GM18498 (cell line): ENCODE results near the gene EFNA1.
"Not testable (repeated sequence)": the region's sequence is repeated elsewhere in the genome, so short reads cannot be mapped to it uniquely, and the experiment has no call there.

Experiments used
- ATAC-seq: cut with Tn5 transposase; IDR thresholded peaks from one replicate; pipeline ENCODE4 v1.9.1; 2021; ENCODE audit warnings: mild to moderate bottlenecking, moderate library complexity; ENCODE audit not compliant: unreplicated experiment

EFNA1 gene

DNA sequence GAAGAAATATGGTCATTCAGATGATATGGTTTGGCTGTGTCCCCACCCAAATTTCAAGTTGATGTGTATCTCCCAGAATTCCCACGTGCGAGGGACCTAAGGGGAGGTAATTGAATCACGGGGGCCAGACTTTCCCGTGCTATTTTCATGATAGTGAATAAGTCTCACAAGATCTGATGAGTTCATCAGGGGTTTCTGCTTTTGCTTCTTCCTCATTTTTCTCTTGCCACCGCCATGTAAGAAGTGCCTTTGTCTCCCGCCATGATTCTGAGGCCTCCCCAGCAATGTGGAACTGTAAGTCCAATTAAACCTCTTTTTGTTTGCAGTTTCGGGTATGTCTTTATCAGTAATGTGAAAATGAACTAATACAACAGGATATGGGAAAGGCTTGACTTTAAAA lies 14.1 kb downstream of the EFNA1 start:
- no peak for ATAC-seq

DNA sequence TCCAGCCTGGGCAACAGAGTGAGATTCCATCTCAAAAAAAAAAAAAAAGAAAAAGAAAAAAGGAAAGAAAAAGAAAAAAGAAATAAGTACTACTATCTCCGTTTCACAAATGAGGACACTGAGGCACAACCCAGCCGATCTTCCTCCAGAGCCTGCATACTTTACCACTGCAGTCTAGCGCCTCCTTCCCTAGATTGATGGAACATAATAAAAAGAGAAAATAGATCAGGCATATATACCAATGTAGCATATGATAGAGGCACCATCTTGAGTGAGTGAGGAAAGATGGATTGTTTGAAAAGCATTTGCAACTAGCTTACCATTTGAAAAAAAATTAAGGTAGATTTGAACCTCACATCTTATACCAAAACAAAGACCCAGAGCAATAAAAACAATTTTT lies 17.8 kb downstream of the EFNA1 start:
- no peak for ATAC-seq

DNA sequence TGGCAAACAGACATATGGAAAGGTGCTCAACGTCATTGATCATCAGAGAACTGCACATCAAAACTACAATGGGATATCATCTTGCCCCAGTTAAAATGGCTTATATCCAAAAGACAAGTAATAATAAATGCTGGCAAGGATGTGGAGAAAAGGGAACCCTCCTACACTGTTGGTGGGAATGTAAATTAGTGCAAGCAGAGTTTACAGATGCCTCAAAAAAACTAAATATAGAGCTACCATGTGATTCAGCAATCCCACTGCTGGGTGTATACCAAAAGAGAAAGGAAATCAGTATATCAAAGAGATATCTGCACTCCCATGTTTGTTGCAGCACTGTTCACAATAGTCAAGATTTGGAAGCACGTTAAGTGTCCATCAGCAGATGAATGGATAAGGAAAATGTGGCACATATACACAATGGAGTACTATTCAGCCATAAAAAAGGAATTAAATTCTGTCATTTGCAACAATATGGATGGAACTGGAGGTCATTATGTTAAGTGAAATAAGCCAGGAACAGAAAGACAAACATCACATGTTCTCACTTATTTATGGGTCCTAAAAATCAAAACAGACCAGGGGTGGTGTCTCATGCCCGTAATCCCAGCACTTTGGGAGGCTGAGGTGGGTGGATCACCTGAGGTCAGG lies 28.4 kb downstream of the EFNA1 start:
- not testable (repeated sequence) for ATAC-seq

DNA sequence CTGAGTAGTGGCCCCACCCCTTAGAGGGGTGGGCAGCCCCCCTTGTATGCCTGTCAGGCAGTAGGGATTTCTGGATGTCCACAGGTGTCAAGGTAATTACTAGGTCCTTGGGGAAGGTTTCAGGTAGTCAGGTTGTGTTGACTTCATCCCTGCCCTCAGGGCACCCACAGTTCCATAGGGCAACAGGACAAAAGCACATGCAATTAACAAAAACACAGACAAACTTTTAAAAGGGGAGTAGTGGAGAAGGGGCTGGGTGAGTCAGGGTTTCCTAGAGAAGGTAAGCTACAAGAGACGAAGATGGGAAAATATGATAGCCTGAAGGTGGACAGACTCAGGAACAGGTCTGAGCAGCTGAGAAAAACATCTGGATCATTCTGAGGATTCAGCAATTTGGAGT lies 31.3 kb downstream of the EFNA1 start:
- ATAC-seq: no peak

DNA sequence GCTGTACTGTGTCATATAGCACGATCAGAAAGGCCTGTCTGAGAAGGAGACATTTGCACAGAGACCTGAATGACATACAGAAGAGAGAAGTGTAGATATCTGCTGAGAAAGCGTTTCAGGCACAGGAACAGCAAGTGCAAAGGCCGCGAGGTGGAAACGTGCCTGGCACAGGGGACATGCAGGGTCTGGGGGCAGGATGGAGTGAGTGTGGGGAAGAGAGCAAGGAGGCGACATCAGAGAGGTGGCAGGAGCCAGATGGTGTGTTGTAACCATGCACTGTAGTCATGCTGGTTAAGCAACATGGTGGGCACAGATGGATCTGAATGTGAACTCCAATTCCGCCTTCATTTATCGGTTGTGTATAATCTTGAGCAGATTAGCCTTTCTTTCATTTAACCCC lies 32.5 kb downstream of the EFNA1 start:
- ATAC-seq: no peak

DNA sequence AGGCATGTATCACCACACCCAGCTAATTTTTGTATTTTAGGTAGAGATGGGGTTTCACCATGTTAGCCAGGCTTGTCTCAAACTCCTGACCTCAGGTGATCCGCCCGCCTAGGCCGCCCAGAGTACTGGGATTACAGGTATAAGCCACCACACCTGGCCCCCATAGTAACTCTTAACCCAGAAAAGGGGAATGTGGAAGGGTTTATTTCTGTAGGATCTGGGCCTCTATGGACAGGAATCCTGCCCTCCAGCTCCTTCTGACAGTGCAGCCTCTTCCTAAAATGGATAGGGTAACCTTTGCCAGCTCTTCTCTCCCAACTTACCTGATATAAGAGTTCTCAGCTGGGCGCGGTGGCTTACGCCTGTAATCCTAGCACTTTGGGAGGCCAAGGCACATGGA lies 35.0 kb downstream of the EFNA1 start:
- ATAC-seq: not testable (repeated sequence)

DNA sequence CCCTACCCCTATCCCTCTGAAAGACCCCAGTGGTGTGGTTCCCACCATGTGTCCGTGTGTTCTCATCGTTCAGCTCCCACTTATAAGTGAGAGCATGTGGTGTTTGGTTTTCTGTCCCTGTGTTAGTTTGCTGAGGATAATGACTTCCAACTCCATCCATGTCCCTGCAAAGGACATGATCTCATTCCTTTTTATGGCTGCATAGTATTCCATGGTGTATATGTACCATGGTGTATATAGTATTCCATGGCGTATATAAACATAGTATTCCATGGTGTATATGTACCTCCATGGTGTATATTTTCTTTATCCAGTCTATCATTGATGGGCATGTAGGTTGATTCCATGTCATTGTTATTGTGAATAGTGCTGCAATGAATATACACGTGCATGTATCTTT lies 36.1 kb downstream of the EFNA1 start:
- ATAC-seq: not testable (repeated sequence)

DNA sequence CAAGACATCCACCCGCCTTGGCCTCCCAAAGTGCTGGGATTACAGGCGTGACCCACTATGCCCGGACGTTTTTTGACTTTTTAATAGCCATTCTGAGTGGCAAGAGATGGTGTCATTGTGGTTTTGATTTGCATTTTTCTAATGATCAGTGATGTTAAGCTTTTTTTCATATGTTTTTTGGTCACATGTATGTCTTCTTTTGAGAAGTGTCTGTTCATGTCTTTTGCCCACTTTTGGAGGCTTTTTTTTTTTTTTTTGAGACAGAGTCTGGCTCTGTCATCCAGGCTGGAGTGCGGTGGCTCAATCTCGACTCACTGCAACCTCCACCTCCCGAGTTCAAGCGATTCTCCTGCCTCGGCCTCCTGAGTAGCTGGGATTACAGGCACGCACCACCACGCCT lies 36.9 kb downstream of the EFNA1 start:
- ATAC-seq: not testable (repeated sequence)

DNA sequence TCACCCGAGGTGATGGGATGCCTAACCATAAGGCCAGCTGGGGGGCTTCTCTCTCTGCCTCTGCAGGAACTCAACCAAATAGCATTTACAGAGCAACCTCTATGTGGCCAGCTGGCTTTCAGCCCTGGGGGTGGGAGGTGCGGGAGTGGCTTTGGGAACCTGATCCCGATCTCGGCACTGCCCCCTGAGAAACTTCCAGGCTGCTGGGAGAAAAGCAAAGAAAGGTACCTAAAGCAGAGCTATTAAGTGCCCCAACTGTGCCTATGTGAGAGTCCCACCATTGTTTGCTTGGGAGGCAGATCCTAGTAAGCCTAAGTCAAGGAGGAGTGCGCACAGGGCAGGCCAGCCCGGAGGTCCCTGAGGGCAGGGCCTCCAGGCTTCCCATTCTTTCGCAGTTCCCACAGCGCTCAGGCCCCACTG lies 38.4 kb downstream of the EFNA1 start:
- ATAC-seq: no peak

DNA sequence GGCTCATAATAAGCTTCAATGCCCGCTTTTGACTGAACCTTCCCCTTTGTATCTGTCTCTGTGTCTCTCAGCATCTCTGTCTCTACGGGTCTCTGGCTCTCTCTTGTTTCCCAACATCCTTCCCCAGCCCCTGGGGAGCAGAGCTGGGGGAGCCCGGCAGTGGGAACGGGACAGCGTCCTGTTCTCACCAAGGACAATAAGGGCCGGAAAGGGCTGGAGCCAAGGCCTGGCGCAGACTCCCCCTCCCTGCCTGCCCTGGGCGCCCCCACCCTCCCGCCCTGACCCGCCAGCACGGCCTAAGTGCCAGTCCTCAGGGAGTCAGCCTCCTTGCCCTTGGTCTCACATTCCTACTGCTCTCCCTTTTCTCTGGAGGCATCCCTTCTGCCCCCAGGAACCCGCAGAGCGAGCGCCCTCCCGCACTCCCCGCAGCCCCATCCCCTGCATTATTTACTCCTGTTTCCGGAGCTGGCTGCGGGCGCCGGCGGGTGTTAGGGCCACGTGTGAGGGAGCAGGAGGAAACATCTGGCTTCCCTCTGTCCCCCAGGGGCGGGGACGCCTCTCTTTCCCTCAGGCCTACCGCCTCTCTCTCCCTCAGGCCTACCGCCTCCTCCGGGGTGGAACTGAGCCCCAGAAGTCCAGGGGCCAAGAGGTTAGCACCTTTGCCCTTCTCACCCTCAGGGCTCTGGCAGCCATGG lies 38.9 kb downstream of the EFNA1 start:
- ATAC-seq: no peak

DNA sequence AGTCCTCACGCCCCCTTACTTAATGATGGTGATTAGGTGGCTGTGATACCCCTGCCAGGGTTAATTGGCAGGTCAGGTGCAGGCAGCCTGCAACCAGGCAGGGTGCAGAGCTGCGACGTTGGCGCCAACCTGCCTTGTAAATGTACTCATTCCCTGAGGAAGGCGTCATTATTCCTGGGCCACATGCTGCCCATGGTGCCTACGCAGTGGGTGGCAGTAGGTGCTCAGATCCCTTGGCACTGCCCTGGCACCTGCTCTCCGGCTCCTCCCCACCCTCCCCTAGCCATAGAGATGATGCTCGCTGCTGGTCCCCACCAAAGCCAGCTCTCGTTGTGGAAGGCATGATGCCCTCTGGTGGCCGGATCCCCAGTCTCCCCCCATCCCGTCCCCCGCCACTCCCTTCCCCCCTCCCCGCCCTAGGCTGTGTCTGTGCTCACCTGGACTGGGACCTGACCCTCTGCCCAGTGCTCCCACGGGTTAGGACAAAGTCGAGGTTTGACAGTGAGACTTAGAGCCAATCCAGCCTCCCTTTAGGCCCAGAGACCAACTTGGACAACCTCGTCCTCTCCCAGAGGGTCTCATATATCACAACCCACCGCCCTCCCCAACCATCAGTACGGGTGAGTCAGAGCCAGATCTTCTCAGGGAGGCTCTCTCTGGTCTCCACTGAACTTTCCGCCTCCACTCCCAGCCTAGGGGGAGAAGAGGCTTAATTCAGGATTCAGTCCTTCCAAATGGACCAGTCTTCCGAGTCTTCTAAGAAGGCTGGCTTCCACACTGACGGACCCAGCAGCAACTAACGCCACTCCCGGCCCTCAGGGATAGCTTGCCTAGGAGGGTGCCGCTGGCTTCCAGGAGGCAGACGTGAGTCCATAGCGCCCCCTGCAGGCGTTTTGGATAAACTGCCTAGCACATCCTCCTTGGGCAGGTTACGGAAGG lies 39.8 kb downstream of the EFNA1 start:
- no peak for ATAC-seq

DNA sequence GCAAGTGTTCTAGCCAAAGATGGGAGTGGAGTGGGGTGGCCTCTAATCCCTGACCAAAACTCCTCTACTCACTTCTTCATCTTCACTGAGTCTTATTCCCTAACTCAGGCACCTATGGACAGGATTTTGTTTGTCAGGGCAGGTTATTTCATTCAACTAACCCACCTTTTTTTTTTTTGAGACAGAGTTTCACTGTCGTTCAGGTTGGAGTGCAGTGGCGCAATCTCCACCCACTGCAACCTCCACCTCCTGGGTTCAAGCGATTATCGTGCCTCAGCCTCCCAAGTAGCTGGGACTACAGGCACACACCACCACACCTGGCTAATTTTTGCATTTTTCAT lies 40.4 kb downstream of the EFNA1 start:
- ATAC-seq: not testable (repeated sequence)

DNA sequence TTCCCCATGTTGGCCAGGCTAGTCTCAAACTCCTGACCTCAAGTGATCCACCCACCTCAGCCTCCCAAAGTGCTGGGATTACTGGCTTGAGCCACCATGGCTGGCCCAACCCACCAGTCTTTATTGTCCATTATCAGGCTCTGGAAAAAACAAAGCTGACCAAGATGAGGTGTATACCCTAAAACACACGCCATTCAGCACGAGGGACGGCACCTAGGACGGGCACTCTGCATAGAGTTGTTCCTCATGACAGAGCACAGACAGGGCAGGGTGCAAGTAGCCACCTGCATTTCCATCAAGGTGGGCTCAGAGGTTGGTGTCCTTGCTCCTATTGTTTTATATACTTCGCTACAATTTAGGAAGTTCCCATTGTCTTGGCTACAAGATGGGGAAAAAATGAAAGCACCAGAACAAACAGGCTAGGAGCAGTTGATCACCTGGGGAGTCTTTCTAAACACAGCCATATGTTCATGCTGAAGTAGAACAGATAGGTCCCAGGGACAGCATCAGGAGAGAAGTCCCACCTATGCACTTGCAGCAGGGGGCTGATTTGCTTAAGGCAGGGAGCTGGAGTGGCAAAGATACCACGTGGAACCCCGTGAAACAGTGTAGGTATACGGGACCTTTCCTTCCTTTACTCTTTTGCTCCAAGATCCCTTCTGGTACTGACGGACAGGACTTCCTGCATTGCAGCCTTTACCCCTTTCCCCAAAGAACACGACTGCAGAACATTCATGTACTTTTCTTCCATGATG lies 41.0 kb downstream of the EFNA1 start:
- ATAC-seq: no peak

DNA sequence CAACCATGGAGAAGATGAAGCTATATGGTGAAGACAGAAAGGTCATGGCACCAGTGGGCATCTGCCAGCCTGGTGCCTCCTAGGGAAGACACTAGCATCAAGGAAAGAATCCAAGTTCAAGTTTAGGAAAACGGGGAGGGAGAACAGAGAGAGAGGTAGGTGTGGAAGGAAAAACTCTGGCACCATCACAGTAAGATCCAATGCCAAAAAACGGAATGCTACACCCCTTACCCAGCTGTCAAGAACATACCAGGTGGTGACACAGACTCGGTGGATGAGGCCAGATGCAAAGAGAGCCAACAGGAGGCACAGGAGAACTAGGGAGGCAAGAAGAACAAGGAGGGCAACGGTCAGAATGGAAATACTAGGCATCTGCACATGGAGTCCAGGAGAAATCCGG lies 41.9 kb downstream of the EFNA1 start:
- no peak for ATAC-seq

DNA sequence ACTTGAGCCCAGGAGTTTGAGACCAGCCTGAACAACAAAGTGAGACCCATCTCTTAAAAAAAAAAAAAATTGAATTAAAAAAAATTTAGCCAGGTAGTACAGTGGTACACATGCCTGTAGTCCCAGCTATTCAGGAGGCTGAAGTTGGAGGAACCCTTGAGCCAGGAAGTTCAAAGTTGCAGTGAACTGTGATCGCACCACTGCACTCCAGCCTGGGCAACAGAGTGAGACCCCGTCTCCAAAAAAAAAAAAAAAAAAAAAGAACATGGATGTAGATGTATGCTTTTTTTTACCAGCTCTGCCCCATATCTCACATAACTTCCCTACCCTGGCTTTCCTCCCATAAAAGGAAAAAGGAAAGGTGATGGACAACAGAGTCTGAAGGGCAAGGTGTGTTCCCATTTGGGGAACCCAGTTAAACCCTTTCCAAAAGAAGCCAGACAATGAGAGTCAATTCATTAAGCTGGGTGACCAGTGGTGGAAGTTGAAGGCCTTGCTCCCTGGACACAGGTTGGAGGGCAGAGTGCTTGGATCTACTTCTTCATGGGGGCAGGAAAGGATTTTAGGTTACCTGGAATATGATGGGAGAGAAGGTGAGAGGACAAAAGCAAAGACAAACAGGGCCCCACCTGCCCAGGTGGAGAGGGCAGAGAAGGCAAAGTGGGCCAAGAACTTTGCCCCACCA lies 42.6 kb downstream of the EFNA1 start:
- no peak for ATAC-seq

DNA sequence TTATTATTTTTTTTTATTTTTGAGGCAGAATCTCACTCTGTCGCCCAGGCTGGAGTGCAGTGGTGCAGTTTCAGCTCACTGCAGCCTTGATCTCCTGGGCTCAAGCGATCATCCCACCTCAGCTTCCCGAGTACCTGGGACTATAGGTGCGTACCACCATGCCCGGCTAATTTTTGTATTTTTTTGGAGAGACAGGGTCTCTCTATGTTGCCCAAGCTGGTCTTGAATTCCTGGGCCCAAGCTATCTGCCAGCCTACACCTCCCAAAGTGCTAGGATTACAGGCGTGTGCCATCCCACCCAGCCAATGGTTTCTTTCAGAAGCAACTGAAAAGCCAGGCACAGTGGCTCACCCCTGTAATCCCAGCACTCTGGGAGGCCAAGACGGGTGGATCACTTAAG lies 43.1 kb downstream of the EFNA1 start:
- ATAC-seq: no peak

DNA sequence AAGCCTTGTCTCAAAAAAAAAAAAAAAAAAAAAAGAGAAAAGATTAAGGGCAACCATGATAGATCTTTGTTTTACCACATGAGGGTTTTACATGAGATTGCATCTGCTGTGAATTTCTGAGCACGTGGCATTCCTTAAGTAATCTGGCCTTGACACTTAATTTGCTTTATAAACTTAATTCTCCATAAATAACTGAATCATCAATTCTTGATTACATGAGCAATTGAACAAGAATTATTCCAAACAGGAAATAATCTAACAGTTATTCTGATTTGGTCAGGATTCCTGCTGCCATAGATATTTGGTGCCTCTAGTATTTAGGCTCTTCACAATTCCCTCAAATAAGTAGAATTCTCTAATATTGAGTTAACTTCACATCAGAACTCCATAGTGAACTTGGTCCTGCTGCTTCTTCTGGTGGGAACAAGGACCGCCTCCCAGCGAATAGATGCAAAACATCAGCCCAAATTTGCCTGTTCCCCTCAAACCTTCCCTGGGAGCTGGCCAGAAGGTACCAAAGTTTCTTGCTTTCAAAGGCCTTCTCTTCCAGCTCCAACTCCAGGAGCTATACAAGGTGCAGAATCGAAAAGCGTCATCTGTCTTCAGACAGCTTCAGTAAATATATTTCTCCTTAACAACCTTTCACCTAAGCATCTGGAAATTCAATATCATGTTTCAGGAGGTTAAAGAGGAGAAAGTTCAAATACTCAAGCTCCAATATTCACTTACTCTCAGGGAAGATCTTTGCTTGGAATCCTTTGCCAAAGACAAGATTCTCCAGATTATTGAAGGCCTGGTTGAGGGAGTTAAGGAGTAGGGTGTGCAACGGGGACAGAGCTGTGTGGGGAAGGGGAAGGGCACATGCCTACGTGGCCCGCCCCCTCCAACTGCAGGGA lies 44.4 kb downstream of the EFNA1 start:
- no peak for ATAC-seq

DNA sequence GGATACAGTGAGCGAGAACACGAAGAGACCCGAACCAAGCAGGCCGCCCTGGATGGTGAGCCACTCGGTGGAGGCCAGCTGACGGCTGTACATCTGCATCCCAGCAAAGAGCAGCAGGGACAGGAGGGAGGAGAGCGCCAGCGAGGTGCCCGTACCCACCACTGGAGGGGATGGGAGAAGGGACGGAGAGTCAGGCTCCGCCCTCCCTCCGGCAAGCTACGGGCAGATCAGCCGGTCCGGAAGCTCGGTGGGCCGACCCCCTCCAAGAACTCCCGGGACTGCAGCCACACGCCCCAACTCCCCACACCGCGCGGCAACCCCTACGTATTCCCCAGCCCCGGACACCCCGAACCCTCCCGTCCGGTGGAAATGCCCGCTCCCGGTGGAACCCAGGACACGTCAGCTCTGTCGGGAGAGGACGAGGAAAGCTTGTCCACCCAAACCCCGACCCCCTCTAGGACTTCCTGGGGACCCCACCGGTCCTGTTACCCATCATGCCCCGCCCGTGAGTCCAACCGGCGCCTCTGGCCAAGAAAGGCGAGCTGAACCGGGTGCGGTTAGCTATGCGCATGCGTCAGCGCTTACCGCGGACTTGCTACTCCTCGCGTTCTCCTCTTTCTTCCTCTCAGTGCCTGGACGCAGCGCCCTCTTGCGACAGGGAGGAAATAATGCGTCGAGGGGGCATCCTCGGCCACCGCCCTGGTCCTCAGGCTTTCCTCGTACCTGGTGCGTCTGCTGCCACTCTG lies 45.2 kb downstream of the EFNA1 start, which contains the start of gene KRTCAP2:
TSS of gene KRTCAP2 (minus strand) at position 573 of the 746 bp plus-strand sequence. CDS start at position 493, 80 bp downstream.
- peak; percentile 71 for ATAC-seq
